ENCODE data around the gene IL26.

The IL26 gene, protein sequence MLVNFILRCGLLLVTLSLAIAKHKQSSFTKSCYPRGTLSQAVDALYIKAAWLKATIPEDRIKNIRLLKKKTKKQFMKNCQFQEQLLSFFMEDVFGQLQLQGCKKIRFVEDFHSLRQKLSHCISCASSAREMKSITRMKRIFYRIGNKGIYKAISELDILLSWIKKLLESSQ

DNA sequence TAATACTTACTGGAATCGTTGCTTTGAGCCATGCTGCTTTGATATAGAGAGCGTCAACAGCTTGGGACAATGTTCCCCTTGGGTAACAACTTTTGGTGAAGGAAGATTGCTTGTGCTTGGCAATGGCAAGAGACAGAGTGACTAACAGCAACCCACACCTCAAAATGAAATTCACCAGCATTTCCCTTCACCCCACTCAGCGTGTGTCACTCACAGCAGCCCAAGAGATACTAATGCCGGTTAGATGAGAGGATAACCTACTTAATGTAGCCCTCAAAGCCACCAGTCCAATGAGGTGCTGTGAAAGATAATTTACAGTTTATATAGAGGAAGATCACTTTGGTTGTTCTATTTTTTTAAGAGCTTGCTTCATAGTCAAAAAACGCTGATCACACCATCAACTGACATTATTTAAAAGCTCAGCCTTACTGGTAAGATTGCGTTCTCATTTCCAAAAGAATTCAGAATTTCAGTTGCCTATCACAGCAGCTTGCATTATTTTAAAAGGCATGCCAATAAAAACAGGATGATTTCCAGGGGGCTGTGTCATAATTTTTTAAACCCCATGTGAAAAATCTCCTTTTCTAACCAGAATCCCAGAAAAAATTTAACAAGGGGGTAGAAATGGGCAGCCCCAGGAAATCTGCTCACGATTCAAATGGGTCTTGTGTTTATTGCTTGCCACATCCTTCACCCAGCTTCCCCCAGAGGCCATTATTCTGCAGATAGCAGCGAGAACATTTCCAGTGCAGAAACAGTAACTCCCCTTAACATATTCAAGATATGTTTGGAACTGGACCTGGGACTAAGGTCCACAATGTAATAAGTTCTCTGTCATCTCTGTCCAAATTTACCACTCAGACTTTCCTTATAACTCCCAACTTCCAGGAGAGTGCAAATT, at the start of gene IL26:
Gene IL26, minus strand, starts transcription at position 235 of the 901 bp plus-strand sequence. Its CDS starts 54 bp downstream, at position 181.
- DNase-seq = no peak

GRCh38 chr12:68272732-68273131, 47.1 kb upstream of the IL26 start:
- DNase-seq = no peak

GRCh38 chr12:68271346-68271745, 45.7 kb upstream of the IL26 start:
- no peak for DNase-seq

DNA sequence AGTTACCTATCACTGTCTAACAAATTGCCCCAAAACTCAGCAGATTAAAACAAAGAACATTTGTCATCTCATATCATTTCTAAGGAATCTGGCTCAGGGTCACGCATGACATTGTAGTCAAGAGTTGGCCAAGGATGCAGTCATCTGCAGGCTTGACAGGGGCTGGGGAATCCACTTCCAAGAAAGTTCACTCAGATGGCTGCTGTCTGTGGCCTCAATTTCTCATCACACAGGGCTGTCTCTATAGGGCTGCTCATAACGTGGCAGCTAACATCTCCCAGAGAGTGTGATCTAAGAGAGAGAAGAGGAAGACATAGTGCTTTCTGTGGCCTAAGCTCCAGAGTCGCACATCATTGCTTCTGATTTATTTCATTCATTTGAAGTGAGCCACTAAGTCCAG, 44.7 kb upstream of the IL26 start:
- no peak for DNase-seq

GRCh38 chr12:68269779-68270178, 44.2 kb upstream of the IL26 start:
- no peak for DNase-seq

DNA sequence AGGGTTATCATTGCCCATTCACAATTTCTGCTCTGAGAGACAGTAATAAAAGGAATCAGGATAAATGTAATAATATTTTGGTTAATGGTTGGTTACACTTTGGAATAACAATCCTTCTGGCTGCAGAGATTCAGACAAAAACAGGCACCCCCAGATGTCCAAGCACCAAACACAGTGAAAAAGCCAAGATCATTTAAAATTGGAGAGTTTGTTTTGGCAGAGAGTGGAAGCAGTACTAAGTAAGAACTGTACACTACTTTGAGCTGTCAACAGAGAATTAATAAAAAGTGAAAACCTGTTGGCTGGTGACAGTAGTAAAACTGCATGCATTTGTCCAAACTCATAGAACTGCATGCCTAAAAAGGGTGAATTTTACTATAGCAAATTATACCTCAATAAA, 43.4 kb upstream of the IL26 start:
- DNase-seq = no peak

DNA sequence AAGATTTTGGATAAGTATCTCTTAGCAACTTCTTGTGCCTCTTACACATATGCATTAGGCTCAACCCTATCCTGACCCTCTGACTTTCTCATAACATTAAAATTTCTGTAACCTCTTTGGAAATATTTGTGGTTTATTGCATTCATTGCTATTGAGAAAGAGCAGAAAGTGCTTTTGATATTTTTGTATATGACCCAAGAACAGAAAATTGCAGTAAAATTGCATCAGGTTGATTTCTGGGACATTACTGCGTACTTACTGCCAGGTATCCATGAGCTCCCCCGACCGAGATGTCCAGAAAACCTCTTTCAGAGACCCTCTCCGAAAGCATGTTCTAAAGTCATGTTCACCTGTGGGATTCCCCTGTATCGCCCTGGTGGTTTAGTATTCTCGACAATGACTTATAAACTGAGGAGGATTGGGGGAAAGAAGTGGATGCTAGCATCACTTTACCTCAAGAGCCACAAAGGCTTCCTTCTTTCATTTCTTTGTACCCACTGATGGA, 42.3 kb upstream of the IL26 start:
- DNase-seq = no peak

GRCh38 chr12:68264857-68265256, 39.2 kb upstream of the IL26 start:
- no peak for DNase-seq

- DNase-seq = no peak
These were observed 38.7 kb upstream of the IL26 start for GRCh38 chr12:68264158-68264855.

GRCh38 chr12:68263366-68263765, 37.8 kb upstream of the IL26 start:
- no peak for DNase-seq

DNA sequence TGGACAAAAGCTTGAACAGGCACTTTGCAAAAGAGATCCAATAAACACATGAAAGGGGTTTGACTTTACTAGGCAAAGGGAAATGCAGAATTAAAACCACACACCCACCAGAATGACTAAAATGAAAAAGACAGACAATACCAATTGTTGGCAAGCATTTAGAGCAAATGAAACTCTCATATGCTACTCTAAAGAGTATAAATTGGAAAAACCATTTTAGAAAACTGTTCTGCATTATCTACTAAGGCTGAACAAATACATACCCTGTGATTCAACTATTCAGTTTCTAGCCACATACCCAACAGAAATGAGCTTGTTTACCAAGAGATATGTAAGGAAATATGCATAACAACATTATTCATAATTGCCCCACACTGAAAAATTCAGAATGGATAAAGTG, 36.3 kb upstream of the IL26 start:
- no peak for DNase-seq

GRCh38 chr12:68260153-68260552, 34.5 kb upstream of the IL26 start:
- DNase-seq = no peak

- DNase-seq = no peak
These were observed 33.8 kb upstream of the IL26 start for GRCh38 chr12:68259318-68259940.

DNA sequence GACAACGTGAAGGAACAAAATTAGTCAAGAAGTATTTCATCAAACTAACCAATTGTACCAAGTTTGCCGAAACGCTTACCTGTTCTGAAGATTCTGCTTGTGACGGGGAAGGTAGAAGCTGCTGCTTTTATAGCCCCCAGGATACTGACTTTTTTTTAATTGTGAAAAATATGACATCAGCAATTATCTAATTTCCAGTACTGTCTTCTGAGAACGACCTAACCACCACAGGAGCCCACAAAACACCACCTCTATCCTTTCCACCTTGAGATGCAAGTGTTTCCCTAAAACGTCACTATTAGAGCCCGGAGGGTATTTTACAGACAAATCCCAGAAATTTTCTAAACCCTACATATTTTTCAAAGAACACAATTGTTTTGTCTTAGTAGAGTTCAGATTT, 27.9 kb upstream of the IL26 start, which contains the start of gene IL22:
Gene IL22, minus strand, starts transcription at position 101 of the 400 bp plus-strand sequence. CDS start 156 bp downstream, outside the sequence.
- no peak for DNase-seq

GRCh38 chr12:68252077-68252476, 26.5 kb upstream of the IL26 start:
- no peak for DNase-seq

DNA sequence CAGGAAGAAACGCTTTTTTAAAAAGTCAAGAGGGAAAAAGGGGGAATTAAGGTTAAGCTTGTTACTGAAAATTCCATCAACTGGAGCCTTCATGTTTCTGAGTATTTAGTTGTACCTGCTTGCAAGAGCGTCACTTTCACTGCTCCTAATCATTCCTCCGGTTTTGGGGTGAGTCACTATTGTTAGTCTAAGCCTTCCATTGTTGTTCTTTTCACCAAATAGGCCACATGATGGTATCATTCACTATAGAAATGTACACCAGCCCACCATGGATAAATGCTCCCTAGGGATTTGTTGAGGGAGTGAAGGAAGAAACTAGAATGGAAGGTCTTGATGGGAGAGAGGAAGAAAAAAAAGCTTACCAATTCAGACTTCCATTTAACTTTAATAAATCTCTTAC, 24.8 kb upstream of the IL26 start:
- no peak for DNase-seq

- no peak for DNase-seq
These were observed 22.2 kb upstream of the IL26 start for GRCh38 chr12:68247785-68248184.

DNA sequence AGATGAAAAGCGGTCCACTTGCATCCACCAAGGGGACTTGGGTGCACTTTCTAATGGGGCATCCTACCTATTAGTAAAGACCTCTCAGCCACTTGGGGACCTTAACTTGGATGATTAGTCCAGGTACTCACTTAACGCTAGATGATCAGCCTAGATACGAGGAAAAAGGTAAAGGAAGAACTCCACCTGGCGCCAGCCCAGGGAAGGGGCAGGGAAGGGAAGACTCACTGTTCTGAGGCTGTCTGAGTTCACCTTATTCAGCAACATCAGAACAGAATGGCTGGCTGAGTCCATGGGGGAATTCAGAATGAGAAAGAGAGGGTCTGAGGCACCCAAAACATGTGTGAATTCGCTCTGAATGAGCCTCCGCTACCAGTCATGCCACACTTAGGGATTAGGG, 20.7 kb upstream of the IL26 start:
- no peak for DNase-seq

GRCh38 chr12:68245180-68246021, 19.8 kb upstream of the IL26 start:
- no peak for DNase-seq

DNA sequence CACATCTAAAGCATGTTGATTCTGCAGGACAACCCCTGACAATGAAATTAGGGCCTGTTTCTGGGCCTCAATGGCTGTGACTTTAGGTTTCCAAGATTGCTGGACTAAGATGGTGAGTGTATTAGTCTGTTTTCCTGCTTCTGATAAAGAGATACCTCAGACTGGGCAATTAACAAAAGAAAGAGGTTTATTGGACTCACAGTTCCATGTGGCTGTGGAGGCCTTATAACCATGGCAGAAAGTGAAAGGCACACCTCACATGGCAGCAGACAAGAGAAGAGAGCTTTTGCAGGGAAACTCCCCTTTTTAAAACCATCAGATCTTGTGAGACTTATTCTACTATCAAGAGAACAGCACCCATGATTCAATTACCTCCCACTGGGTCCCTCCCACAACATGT, 17.2 kb upstream of the IL26 start:
- no peak for DNase-seq

- DNase-seq = no peak
These were observed 15.4 kb upstream of the IL26 start for GRCh38 chr12:68240975-68241374.

DNA sequence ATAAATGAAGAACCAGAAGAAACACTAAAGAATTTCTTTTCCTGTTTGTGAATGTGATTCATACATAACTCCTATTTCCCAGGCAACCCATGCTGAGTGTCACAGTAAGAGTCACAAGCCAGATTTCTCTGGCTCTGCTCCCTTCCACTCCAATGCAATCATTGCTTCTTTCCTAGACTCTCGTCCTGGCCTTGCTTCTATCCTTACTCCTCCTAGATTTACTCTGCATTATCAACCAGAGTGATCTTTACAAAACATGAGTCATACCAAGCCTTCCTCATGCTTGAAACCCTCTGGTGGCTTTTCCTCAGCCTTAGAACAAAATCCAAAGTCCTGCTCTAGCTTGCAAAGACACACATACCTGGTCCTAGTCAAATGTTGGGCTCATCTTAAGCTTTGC, 14.5 kb upstream of the IL26 start:
- DNase-seq = no peak

All from NCI-H187 treated with DMSO at 0.1 percent for 48 hours (cell line).